ENCODE data around the gene DEPDC5. TPM values are rescaled to one million over a fixed set of nuclear protein-coding genes. Genes with fewer than 3 reads are reported as not detected.

DEPDC5 gene
- polyA plus RNA-seq, 1 donor, result 12.0 TPM

DNA sequence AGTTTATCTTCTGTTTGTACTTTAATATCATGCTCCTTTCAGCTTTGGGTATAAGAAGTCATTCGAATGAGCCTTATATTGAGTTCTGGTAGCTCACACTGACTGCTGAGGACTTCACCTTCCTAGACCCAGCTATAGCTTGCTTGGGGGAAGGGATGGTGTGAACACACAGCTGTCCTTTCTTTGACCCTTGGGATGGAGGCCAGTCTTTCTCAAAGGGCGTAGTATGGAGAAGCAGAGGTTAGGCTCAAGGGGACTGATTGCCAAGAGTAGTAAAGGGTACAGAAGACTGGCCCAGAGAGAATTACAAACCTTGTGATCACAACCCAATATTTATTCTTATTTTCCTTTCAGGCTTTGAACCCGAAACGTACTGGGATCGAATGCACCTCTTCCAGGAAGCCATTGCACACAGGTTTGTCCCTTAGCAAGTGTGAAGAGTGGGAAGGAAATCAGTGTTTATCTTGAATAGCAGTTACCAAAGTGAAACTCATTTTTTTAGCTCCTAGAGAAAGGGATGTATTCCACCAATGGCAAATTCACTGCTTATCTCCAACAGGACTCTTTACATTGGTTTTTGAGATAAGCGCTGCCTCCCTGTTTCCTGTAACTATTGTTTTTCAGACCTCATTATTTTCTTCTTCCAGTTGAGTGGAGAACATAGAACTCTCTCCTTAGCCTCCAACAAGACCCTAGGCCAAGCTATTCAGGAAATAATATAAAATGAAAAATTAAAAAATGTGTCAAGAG is 147.7 kb downstream of the DEPDC5 start:
- no peak overlapping the region for H3K27ac ChIP-seq (ENCODE audit: low read length)
- peaks cover 45% of the 10 kb centered on the region for H3K36me3 ChIP-seq (ENCODE audit: control insufficient read depth, insufficient read depth, low read length)

DNA sequence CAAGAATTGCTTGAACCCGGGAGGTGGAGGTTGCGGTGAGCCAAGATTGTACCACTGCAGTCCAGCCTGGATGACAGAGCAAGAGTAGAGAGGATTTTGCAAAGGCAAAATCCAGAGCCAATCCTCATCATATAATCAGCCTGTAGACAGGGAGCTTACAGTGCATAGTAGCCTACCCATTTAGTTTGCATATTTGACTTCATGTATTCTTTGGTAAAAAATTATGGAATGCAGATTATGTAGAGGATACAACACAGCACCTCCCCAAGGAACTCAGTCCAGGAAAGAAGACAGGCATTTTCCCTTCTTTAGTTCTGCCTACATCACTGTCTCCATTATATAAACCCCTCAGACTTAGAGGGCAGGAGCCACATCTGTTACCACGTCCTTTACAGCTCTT is 150.8 kb downstream of the DEPDC5 start:
- Histone ChIP-seq H3K4me3 (ENCODE audit: low read length) (no peak overlapping the region), H3K27me3 (ENCODE audit: control insufficient read depth, insufficient read depth, low read length) (no peaks in the 10 kb centered on the region), H3K4me1 (ENCODE audit: control insufficient read depth, insufficient read depth, low read length) (peaks cover 8% of the 10 kb centered on the region), H3K9me3 (ENCODE audit: control insufficient read depth, low read depth, low read length) (no peaks in the 10 kb centered on the region), H3K27ac (ENCODE audit: low read length) (no peak overlapping the region), H3K36me3 (ENCODE audit: control insufficient read depth, insufficient read depth, low read length) (peaks cover 41% of the 10 kb centered on the region)
- WGBS (ENCODE audit: insufficient coverage, low lambda C conversion rate), result no CpG with 5 or more reads among the region's 3 CpGs
- DNase-seq, result no peak

More for the DNA sequence above, 147.7 kb downstream of the DEPDC5 start:
- Histone ChIP-seq H3K4me1 (ENCODE audit: control insufficient read depth, insufficient read depth, low read length) (peaks cover 8% of the 10 kb centered on the region), H3K4me3 (ENCODE audit: low read length) (no peak overlapping the region), H3K27me3 (ENCODE audit: control insufficient read depth, insufficient read depth, low read length) (no peaks in the 10 kb centered on the region), H3K9me3 (ENCODE audit: control insufficient read depth, low read depth, low read length) (no peaks in the 10 kb centered on the region)
- DNase-seq, result no peak
- no CpG with 5 or more reads among the region's 6 CpGs for WGBS (ENCODE audit: insufficient coverage, low lambda C conversion rate)

DNA sequence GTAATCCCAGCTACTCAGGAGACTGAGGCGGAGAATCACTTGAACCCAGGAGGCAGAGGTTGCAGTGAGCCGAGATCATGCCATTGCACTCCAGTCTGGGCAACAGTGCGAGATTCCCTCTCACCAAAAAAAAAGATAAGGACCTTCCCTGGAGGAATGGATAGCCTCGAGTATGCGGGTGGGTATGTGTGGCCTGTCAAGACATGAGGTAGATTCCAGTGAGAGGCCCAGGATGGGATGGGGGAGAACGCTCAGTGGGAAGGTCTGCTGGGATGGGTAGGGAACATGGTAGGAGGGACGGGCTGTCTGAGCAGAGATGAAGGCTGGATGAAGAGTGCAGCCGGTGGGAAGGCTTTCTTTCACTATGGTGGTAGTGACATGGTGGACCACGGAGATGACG is 151.5 kb downstream of the DEPDC5 start:
- Histone ChIP-seq H3K9me3 (ENCODE audit: control insufficient read depth, low read depth, low read length) (no peaks in the 10 kb centered on the region), H3K4me1 (ENCODE audit: control insufficient read depth, insufficient read depth, low read length) (peaks cover 5% of the 10 kb centered on the region), H3K27ac (ENCODE audit: low read length) (no peak overlapping the region), H3K4me3 (ENCODE audit: low read length) (no peak overlapping the region), H3K36me3 (ENCODE audit: control insufficient read depth, insufficient read depth, low read length) (peaks cover 42% of the 10 kb centered on the region), H3K27me3 (ENCODE audit: control insufficient read depth, insufficient read depth, low read length) (no peaks in the 10 kb centered on the region)
- WGBS (ENCODE audit: insufficient coverage, low lambda C conversion rate), result 100% methylated on average over 2 of the region's 10 CpGs
- DNase-seq, result no peak

DNA sequence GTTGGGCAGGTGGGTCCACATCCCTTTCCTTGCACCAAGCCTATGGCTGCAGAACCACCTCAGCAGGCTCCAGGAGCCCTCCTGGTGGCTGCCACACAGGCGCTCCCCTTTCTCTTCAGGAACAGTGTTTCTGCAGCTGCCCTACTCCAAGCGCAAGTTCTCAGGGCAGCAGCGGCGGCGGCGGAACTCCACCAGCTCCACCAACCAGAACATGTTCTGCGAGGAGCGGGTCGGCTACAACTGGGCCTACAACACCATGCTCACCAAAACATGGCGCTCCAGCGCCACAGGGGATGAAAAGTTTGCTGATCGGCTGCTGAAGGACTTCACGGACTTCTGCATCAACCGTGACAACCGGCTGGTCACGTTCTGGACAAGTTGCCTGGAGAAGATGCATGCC is 152.3 kb downstream of the DEPDC5 start:
- WGBS (ENCODE audit: insufficient coverage, low lambda C conversion rate), result no CpG with 5 or more reads among the region's 16 CpGs
- no peaks in the 10 kb centered on the region for H3K9me3 ChIP-seq (ENCODE audit: control insufficient read depth, low read depth, low read length)
- H3K4me3 ChIP-seq (ENCODE audit: low read length), result no peak overlapping the region
- H3K27ac ChIP-seq (ENCODE audit: low read length), result no peak overlapping the region
- H3K36me3 ChIP-seq (ENCODE audit: control insufficient read depth, insufficient read depth, low read length), result peaks cover 42% of the 10 kb centered on the region
- no peak for DNase-seq
- H3K27me3 ChIP-seq (ENCODE audit: control insufficient read depth, insufficient read depth, low read length), result no peaks in the 10 kb centered on the region
- H3K4me1 ChIP-seq (ENCODE audit: control insufficient read depth, insufficient read depth, low read length), result peaks cover 5% of the 10 kb centered on the region

DNA sequence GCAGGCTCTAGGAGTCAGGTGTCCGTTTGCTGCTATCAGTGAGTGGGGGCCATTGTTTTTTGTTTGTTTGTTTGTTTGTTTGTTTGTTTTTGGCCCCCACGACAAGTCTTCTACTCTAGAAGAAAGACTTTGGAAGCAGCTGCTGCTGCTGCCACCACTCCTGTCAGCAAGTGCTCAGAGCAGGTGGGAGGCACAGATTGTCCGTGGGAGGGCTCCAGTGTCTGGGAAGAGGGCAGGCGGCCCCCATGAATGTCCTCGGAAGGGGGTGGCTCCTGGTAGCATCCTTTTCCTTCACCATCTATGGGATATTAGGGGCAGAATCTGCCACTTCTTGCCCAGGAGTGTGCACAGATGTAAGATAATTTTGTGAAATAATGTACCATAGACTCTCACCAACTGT is 152.8 kb downstream of the DEPDC5 start:
- H3K27ac ChIP-seq (ENCODE audit: low read length), result no peak overlapping the region
- WGBS (ENCODE audit: insufficient coverage, low lambda C conversion rate), result no CpG with 5 or more reads among the region's 5 CpGs
- peaks cover 39% of the 10 kb centered on the region for H3K36me3 ChIP-seq (ENCODE audit: control insufficient read depth, insufficient read depth, low read length)
- no peaks in the 10 kb centered on the region for H3K27me3 ChIP-seq (ENCODE audit: control insufficient read depth, insufficient read depth, low read length)
- H3K4me1 ChIP-seq (ENCODE audit: control insufficient read depth, insufficient read depth, low read length), result peaks cover 5% of the 10 kb centered on the region
- no peak overlapping the region for H3K4me3 ChIP-seq (ENCODE audit: low read length)
- no peaks in the 10 kb centered on the region for H3K9me3 ChIP-seq (ENCODE audit: control insufficient read depth, low read depth, low read length)
- no peak for DNase-seq

DNA sequence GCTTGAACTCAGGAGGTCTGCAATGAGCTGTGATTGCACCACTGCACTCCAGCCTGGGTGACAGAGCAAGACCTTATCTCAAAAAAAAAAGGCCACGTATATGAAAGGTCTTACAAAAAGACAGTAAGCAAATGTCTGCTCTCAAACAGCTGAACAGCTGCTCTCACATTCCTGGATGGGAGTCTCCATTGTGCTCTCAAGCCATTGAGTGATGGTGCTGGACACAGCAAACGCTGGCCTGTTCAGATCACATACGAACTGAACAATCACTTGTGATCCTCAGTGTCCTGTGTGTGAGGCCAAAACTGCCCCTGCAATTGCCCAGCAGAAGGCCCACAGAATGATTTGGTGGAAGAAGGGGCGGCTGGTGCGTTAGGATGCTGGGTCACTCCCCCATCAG is 156.2 kb downstream of the DEPDC5 start:
- no peak for DNase-seq
- H3K36me3 ChIP-seq (ENCODE audit: control insufficient read depth, insufficient read depth, low read length), result peaks cover 24% of the 10 kb centered on the region
- H3K4me1 ChIP-seq (ENCODE audit: control insufficient read depth, insufficient read depth, low read length), result peaks cover 19% of the 10 kb centered on the region
- H3K27ac ChIP-seq (ENCODE audit: low read length), result no peak overlapping the region
- no peaks in the 10 kb centered on the region for H3K27me3 ChIP-seq (ENCODE audit: control insufficient read depth, insufficient read depth, low read length)
- no CpG with 5 or more reads among the region's 5 CpGs for WGBS (ENCODE audit: insufficient coverage, low lambda C conversion rate)
- H3K4me3 ChIP-seq (ENCODE audit: low read length), result no peak overlapping the region
- no peaks in the 10 kb centered on the region for H3K9me3 ChIP-seq (ENCODE audit: control insufficient read depth, low read depth, low read length)

DNA sequence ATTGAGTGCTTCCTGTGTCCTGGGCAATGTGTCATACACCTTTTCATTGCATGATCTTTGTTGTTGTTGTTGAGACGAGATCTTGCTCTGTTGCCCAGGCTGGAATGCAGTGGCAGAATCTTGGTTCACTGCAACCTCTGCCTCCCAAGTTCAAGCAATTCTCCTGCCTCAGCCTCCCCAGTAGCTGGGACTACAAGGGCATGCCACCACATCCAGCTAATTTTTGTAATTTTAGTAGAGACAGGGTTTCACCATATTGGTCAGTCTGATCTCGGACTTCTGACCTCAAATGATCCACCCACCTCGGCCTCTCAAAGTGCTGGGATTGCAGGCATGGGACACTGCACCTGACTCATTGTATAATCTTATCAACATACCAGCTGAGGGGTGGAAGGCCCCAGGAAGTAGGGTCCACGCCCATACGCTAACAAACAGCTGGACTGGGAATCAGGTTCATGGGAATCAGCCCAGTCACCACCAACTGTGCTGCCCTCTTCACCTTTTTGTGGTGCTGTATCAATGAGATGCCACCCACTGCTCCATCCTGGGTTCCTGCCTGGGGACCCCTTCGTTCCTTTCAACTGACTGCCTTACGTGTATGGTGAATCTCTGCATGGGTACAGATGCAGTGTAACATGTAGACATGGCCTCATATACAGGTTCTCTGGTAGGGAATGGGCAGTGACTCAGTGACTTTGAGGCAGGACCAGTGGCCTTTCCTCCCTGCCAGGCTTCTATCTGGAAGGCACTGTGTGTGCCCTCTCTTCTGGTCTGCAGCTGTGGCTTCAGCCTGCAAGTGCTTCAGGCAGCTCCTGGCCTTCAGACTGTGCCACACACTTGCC is 158.0 kb downstream of the DEPDC5 start:
- Histone ChIP-seq H3K27me3 (ENCODE audit: control insufficient read depth, insufficient read depth, low read length) (no peaks in the 10 kb centered on the region), H3K27ac (ENCODE audit: low read length) (no peak overlapping the region), H3K4me1 (ENCODE audit: control insufficient read depth, insufficient read depth, low read length) (peaks cover 29% of the 10 kb centered on the region), H3K4me3 (ENCODE audit: low read length) (no peak overlapping the region), H3K36me3 (ENCODE audit: control insufficient read depth, insufficient read depth, low read length) (peaks cover 9% of the 10 kb centered on the region), H3K9me3 (ENCODE audit: control insufficient read depth, low read depth, low read length) (no peaks in the 10 kb centered on the region)
- no CpG with 5 or more reads among the region's 7 CpGs for WGBS (ENCODE audit: insufficient coverage, low lambda C conversion rate)
- DNase-seq, result peak; percentile 86 to 93

DNA sequence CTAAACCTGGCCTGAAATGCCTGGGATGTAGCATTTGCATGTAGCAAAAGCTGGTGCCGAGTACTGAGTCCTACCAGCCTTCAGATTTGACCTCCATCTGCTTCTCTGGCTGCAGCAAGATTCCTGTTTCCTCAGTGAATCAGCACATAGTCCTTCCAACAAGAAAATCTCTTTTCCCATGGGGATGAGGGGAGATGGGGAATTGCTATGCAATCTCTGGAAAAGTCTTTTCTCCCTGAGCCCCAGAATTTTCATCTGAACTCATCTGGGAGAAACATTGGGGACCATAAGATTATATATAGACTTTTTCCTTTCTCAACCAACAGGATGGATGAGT is 158.6 kb downstream of the DEPDC5 start:
- Histone ChIP-seq H3K4me3 (ENCODE audit: low read length) (no peak overlapping the region), H3K36me3 (ENCODE audit: control insufficient read depth, insufficient read depth, low read length) (peaks cover 6% of the 10 kb centered on the region), H3K4me1 (ENCODE audit: control insufficient read depth, insufficient read depth, low read length) (peaks cover 29% of the 10 kb centered on the region), H3K27me3 (ENCODE audit: control insufficient read depth, insufficient read depth, low read length) (no peaks in the 10 kb centered on the region), H3K9me3 (ENCODE audit: control insufficient read depth, low read depth, low read length) (no peaks in the 10 kb centered on the region), H3K27ac (ENCODE audit: low read length) (no peak overlapping the region)
- DNase-seq, result no peak
- no CpG with 5 or more reads among the region's 1 CpG for WGBS (ENCODE audit: insufficient coverage, low lambda C conversion rate)

DNA sequence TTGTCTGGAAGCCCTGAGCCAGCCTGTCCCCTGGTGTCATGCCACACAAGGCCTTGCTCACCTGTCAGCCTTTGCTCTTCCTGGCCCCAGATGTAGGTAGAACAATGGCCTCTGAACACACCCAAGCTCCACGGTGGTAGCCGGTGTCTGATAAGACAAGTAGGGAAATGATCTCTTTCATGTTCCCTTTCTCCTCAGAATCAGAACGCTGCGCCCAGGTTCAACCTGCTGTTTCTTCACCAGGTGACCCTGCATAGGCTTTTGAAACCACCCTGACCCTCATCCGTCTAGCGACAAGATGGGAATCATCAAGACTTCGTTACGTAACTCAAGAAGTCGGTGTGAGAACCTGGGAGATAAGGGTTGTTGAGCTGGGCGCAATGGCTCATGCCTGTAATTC is 161.8 kb downstream of the DEPDC5 start:
- WGBS (ENCODE audit: insufficient coverage, low lambda C conversion rate), result no CpG with 5 or more reads among the region's 10 CpGs
- no peaks in the 10 kb centered on the region for H3K36me3 ChIP-seq (ENCODE audit: control insufficient read depth, insufficient read depth, low read length)
- peak overlapping the region; percentile 48 for H3K27ac ChIP-seq (ENCODE audit: low read length)
- no peak overlapping the region for H3K4me3 ChIP-seq (ENCODE audit: low read length)
- no peaks in the 10 kb centered on the region for H3K27me3 ChIP-seq (ENCODE audit: control insufficient read depth, insufficient read depth, low read length)
- peaks cover 29% of the 10 kb centered on the region for H3K4me1 ChIP-seq (ENCODE audit: control insufficient read depth, insufficient read depth, low read length)
- no peaks in the 10 kb centered on the region for H3K9me3 ChIP-seq (ENCODE audit: control insufficient read depth, low read depth, low read length)
- peak; percentile 70 to 90 for DNase-seq

DNA sequence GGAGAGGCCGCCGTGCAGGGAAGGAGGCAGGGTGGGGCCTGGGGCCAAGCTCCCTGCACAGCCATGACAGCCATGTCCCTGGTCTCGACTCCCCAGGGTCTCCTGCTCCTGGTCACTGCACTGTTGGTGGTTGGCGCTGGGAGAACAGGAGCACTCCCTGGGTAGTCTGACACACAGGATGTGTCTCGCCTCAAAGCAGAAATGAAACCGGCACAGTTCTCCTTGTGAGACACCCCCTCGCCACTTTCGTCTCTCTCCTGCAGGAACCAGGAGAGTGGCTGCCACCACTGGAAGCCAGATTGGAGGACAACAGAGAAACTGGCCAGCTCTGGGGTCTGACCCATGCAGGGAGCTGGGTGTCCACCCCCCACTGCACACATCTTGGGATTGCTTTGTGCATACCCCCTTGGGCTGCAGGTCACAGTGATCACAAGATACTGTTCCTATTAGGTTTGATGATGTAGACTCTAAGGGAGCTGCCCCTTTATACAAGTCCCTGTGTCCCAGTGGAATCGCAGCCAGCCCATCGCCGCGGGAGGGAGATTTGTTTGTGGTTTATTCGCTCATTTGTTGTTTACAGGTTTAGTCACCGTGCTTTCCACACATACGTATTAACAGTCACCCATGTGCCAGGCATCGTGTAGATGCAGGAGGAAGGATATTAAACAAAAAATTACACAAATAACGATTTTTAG is 163.6 kb downstream of the DEPDC5 start:
- Histone ChIP-seq H3K4me1 (ENCODE audit: control insufficient read depth, insufficient read depth, low read length) (peaks cover 17% of the 10 kb centered on the region), H3K27me3 (ENCODE audit: control insufficient read depth, insufficient read depth, low read length) (no peaks in the 10 kb centered on the region), H3K36me3 (ENCODE audit: control insufficient read depth, insufficient read depth, low read length) (no peaks in the 10 kb centered on the region), H3K4me3 (ENCODE audit: low read length) (no peak overlapping the region), H3K27ac (ENCODE audit: low read length) (no peak overlapping the region), H3K9me3 (ENCODE audit: control insufficient read depth, low read depth, low read length) (no peaks in the 10 kb centered on the region)
- WGBS (ENCODE audit: insufficient coverage, low lambda C conversion rate), result 75% methylated on average over 8 of the region's 17 CpGs
- no peak for DNase-seq
